Coronary artery (tissue), 2 donors: ENCODE results near the gene VPS26B.
A peak's percentile ranks its signal among the peaks of the same experiment; 100 is the strongest.
"Not testable (repeated sequence)": the region's sequence is repeated elsewhere in the genome, so short reads cannot be mapped to it uniquely, and the experiment has no call there.

Source experiments
- DNase-seq: peaks from one replicate; pipeline ENCODE4 v3.0.0-alpha.2; 2017; ENCODE audit warnings: low spot score
- H3K27ac ChIP-seq, 2 donors: fragments of 200-600 bp; sonication (generic); one replicate each; pipeline ENCODE4 v1.5.1; 2016 to 2019
- H3K4me3 ChIP-seq: fragments of 200-600 bp; sonication (generic); 2 replicates; pipeline ENCODE4 v1.5.1; 2016; ENCODE audit warnings: mild to moderate bottlenecking, moderate library complexity
- CTCF ChIP-seq: fragments of 200-600 bp; sonication (generic); IDR thresholded peaks from one replicate; pipeline ENCODE4 v1.5.1; 2019; ENCODE audit warnings: antibody characterized with exemption

Gene VPS26B

GRCh38 chr11:134275188-134275533, 50.7 kb downstream of the VPS26B start:
- DNase-seq: no peak
- TF ChIP-seq CTCF: no peak
- Histone ChIP-seq H3K4me3 (no peak overlapping the region), H3K27ac (no peak overlapping the region)

DNA sequence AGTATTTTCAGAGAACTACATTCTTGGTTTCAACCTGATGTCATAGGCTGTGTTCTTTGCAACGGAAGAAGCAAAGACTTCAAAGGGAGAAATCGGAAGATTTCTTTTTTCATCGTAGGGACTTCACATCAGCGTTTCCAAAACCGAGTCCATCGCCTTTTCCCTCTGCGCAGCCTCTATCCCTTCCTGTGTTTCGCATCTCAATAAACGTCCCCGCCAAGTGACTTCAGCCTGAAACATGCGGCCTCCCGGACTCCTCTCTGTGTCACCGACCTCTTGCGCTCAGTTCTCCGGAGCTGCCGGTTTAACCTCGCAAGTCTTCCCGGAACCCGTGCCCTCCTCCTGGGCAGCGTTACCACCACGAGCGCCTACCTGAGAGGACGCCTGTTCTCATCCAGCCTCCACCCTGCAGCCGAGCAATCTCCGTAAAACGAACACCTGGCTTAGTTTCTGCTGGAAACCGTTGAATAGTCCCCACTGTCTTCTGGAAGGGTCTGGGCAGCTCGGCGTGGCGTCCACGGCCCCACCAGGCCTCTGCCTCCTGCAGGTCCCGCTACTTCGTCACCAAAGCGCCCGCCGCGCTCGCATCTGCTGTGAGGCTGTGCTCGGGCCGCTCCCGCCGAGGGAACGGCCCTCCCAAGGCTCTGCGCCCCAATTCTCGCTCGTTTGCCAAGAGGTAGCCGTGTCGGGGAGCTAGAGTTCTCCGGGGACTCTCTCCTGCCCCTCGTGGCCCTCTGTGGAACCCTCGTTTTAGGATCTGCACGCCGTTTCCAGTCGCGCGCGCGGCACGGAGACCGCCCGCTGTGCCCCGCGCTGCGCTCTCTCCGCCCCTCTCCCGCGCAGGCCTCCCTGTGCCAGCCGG, 51.3 kb downstream of the VPS26B start, which contains the start of gene GLB1L3:
GLB1L3 (plus strand) TSS at position 846 of the 862 bp plus-strand sequence. CDS start 362 bp downstream, outside the sequence.
- Histone ChIP-seq H3K27ac (no peak within 1 kb of the TSS), H3K4me3 (peak within 1 kb of the TSS; percentile 60)
- TF ChIP-seq CTCF: no peak
- DNase-seq: no peak

GRCh38 chr11:134276396-134277182, 52.1 kb downstream of the VPS26B start:
- no peak for TF ChIP-seq CTCF
- Histone ChIP-seq H3K4me3 (peak overlapping the region; percentile 60), H3K27ac (no peak overlapping the region)
- DNase-seq: no peak

GRCh38 chr11:134277183-134278001, 52.9 kb downstream of the VPS26B start:
- peak overlapping the region; percentile 60 for H3K4me3 ChIP-seq
- no peak overlapping the region for H3K27ac ChIP-seq
- no peak for TF ChIP-seq CTCF
- no peak for DNase-seq

GRCh38 chr11:134278356-134278755, 53.9 kb downstream of the VPS26B start:
- TF ChIP-seq CTCF: no peak
- Histone ChIP-seq H3K4me3 (no peak overlapping the region), H3K27ac (no peak overlapping the region)
- DNase-seq: no peak

GRCh38 chr11:134281635-134282034, 57.2 kb downstream of the VPS26B start:
- H3K4me3 ChIP-seq, H3K27ac ChIP-seq, DNase-seq: not testable (repeated sequence)
